ENCODE measurements around the gene SFN.

SFN gene

GRCh38 chr1:26909951-26910342 is 47.0 kb downstream of the SFN start:
- no peak for DNase-seq
- Histone ChIP-seq H3K4me3 (ENCODE audit: low read depth, low read length) (no peak overlapping the region), H3K27ac (no peak overlapping the region), H3K36me3 (replicated peaks) (no peaks in the 10 kb centered on the region), H3K27me3 (replicated peaks) (no peaks in the 10 kb centered on the region)
- in situ Hi-C loops (cut with HindIII; ENCODE audit: low pct_ligation_motif_present, low sequenced_read_pairs) = no loop called here
- TF ChIP-seq CTCF (IDR thresholded peaks at IDR 0.05; ENCODE audit: low read depth, low read length, missing control alignments) = no peak

- in situ Hi-C loops (cut with HindIII; ENCODE audit: low pct_ligation_motif_present, low sequenced_read_pairs) = no loop called here
- DNase-seq = no peak
- Histone ChIP-seq H3K27ac (no peak overlapping the region), H3K4me3 (ENCODE audit: low read depth, low read length) (no peak overlapping the region), H3K36me3 (replicated peaks) (no peaks in the 10 kb centered on the region), H3K27me3 (replicated peaks) (no peaks in the 10 kb centered on the region)
- no peak for TF ChIP-seq CTCF (IDR thresholded peaks at IDR 0.05; ENCODE audit: low read depth, low read length, missing control alignments)
Observed at GRCh38 chr1:26910343-26911160, 47.6 kb downstream of the SFN start.

- no peaks in the 10 kb centered on the region for H3K27me3 ChIP-seq (replicated peaks)
- H3K27ac ChIP-seq = no peak overlapping the region
- in situ Hi-C loops (cut with HindIII; ENCODE audit: low pct_ligation_motif_present, low sequenced_read_pairs) = no loop called here
- no peak for TF ChIP-seq CTCF (IDR thresholded peaks at IDR 0.05; ENCODE audit: low read depth, low read length, missing control alignments)
- H3K36me3 ChIP-seq (replicated peaks) = no peaks in the 10 kb centered on the region
- no peak for DNase-seq
- no peak overlapping the region for H3K4me3 ChIP-seq (ENCODE audit: low read depth, low read length)
Observed at GRCh38 chr1:26911399-26912146, 48.6 kb downstream of the SFN start.

- Histone ChIP-seq H3K27ac (no peak overlapping the region), H3K4me3 (ENCODE audit: low read depth, low read length) (no peak overlapping the region), H3K36me3 (replicated peaks) (no peaks in the 10 kb centered on the region), H3K27me3 (replicated peaks) (no peaks in the 10 kb centered on the region)
- DNase-seq = no peak
- TF ChIP-seq CTCF (IDR thresholded peaks at IDR 0.05; ENCODE audit: low read depth, low read length, missing control alignments) = no peak
- in situ Hi-C loops (cut with HindIII; ENCODE audit: low pct_ligation_motif_present, low sequenced_read_pairs) = no loop called here
Observed at GRCh38 chr1:26912147-26912490, 49.2 kb downstream of the SFN start.

- Histone ChIP-seq H3K27me3 (replicated peaks) (no peaks in the 10 kb centered on the region), H3K27ac (no peak overlapping the region), H3K4me3 (ENCODE audit: low read depth, low read length) (no peak overlapping the region), H3K36me3 (replicated peaks) (no peaks in the 10 kb centered on the region)
- DNase-seq = no peak
- TF ChIP-seq CTCF (IDR thresholded peaks at IDR 0.05; ENCODE audit: low read depth, low read length, missing control alignments) = no peak
- in situ Hi-C loops (cut with HindIII; ENCODE audit: low pct_ligation_motif_present, low sequenced_read_pairs) = no loop called here
Observed at GRCh38 chr1:26913389-26913753, 50.4 kb downstream of the SFN start.

All from brain microvascular endothelial cell (primary cell).